Peyer's patch (tissue), 4 donors: ENCODE data around the gene FLRT3.

Experiments used
- POLR2A ChIP-seq, 2 donors: fragments of 450-650 bp; IDR thresholded peaks; one replicate each; pipeline ENCODE4 v1.5.1; 2017; ENCODE audit warnings: antibody characterized with exemption in 2 of 2, mild to moderate bottlenecking in 2 of 2, moderate library complexity in 2 of 2
- TF ChIP-seq, protein P1 (sequence below), 6 experiments: fragments of 450-650 bp in 4 of 6; fragments of 200-600 bp in 2 of 6; sonication (generic) in 1 of 6; IDR thresholded peaks; one replicate each; pipeline ENCODE4 v1.5.1; 2017 to 2019; ENCODE audit warnings: antibody characterized with exemption in 6 of 6, mild to moderate bottlenecking in 3 of 6, moderate library complexity in 1 of 6

DNA sequence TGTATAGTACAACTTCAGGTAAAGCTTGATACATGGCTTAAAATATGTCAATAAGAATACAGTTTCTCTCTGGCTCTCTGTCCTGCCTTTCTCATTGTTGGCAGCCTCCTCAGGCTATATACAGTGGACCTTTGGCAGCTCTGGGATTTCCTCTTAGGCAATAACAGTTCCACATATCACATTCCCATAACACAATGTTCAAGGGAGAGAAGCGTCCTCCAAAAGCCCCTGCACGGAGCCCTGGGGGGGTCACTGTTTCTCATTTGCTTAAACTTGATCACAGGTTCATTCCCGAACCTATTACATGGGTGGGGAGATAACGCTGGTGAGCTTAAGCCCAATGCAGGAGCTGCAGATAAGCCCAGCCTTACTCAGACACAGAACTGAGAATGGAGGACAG is 4.4 kb upstream of the FLRT3 start:
- TF ChIP-seq POLR2A (IDR thresholded peaks at IDR 0.05): no peak
- TF ChIP-seq, protein P1, sequence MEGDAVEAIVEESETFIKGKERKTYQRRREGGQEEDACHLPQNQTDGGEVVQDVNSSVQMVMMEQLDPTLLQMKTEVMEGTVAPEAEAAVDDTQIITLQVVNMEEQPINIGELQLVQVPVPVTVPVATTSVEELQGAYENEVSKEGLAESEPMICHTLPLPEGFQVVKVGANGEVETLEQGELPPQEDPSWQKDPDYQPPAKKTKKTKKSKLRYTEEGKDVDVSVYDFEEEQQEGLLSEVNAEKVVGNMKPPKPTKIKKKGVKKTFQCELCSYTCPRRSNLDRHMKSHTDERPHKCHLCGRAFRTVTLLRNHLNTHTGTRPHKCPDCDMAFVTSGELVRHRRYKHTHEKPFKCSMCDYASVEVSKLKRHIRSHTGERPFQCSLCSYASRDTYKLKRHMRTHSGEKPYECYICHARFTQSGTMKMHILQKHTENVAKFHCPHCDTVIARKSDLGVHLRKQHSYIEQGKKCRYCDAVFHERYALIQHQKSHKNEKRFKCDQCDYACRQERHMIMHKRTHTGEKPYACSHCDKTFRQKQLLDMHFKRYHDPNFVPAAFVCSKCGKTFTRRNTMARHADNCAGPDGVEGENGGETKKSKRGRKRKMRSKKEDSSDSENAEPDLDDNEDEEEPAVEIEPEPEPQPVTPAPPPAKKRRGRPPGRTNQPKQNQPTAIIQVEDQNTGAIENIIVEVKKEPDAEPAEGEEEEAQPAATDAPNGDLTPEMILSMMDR (IDR thresholded peaks at IDR 0.05): no peak
